Endometrial microvascular endothelial cells (primary cell): ENCODE results near the gene HIP1R. TPM values are rescaled to one million over a fixed set of nuclear protein-coding genes. Genes with fewer than 3 reads are reported as not detected.

Experiments used
- in situ Hi-C: cut with HindIII; loops from 2 replicates; pipeline ENCODE4 v1.10.0; 2017; ENCODE audit warnings: low sequenced_read_pairs, low pct_unique_long_range_greater_than_20kb; ENCODE audit errors: inconsistent ontology term
- total RNA-seq: library from RNA; depleted of rRNA; stranded (reverse); fragments of >200 nt; gene quantifications from one replicate; pipeline ENCODE4 v1.2.3, GENCODE V29; 2015; ENCODE audit errors: inconsistent ontology term

Gene HIP1R
- total RNA-seq, 1 donor from 2014 or later, result 81.0 TPM

GRCh38 chr12:122858171-122858570, 22.9 kb downstream of the HIP1R start:
- in situ Hi-C loops, result no loop called here

- in situ Hi-C loops, result no loop called here
These were observed 23.5 kb downstream of the HIP1R start for GRCh38 chr12:122858591-122859302.

- in situ Hi-C loops, result no loop called here
These were observed 24.2 kb downstream of the HIP1R start for GRCh38 chr12:122859303-122860039.

- in situ Hi-C loops, result no loop called here
These were observed 25.0 kb downstream of the HIP1R start for GRCh38 chr12:122860040-122860853.

- in situ Hi-C loops, result no loop called here
These were observed 25.8 kb downstream of the HIP1R start for GRCh38 chr12:122860854-122861586.

GRCh38 chr12:122861587-122861970, 26.3 kb downstream of the HIP1R start:
- in situ Hi-C loops, result no loop called here

GRCh38 chr12:122862110-122862634, 26.9 kb downstream of the HIP1R start:
- in situ Hi-C loops, result no loop called here

- in situ Hi-C loops, result no loop called here
These were observed 27.8 kb downstream of the HIP1R start for GRCh38 chr12:122862872-122863701.

- in situ Hi-C loops, result no loop called here
These were observed 29.6 kb downstream of the HIP1R start for GRCh38 chr12:122864894-122865253.

- in situ Hi-C loops, result no loop called here
These were observed 30.3 kb downstream of the HIP1R start for GRCh38 chr12:122865268-122866231.

GRCh38 chr12:122866379-122866778, 31.1 kb downstream of the HIP1R start:
- in situ Hi-C loops, result no loop called here

GRCh38 chr12:122866950-122867607, 31.8 kb downstream of the HIP1R start:
- in situ Hi-C loops, result no loop called here

GRCh38 chr12:122867691-122868461, 32.6 kb downstream of the HIP1R start:
- in situ Hi-C loops, result no loop called here

- in situ Hi-C loops, result no loop called here
These were observed 33.4 kb downstream of the HIP1R start for GRCh38 chr12:122868471-122869177.
